Nephron progenitor cell (in vitro differentiated cells): ENCODE results near the gene MAST2.

Experiments used
- DNase-seq: peaks from one replicate; pipeline ENCODE4 v3.0.0; 2021
- H3K27ac Mint-ChIP-seq: 2 replicates; pipeline ENCODE4 v1.8.0; 2021; ENCODE audit warnings: mild to moderate bottlenecking, moderate library complexity, mixed read lengths
- H3K27me3 Mint-ChIP-seq: 2 replicates; pipeline ENCODE4 v1.8.0; 2021; ENCODE audit warnings: mild to moderate bottlenecking, low read depth, mixed read lengths; ENCODE audit not compliant: poor library complexity
- H3K36me3 Mint-ChIP-seq: 2 replicates; pipeline ENCODE4 v1.8.0; 2021; ENCODE audit warnings: low read depth, mixed read lengths
- H3K4me1 Mint-ChIP-seq: 2 replicates; pipeline ENCODE4 v1.8.0; 2021; ENCODE audit warnings: mixed read lengths
- H3K4me3 Mint-ChIP-seq: 2 replicates; pipeline ENCODE4 v1.8.0; 2021; ENCODE audit warnings: mild to moderate bottlenecking, moderate library complexity, mixed read lengths
- H3K9me3 Mint-ChIP-seq: 2 replicates; pipeline ENCODE4 v1.8.0; 2021; ENCODE audit warnings: mild to moderate bottlenecking, moderate library complexity, mixed read lengths
- TF ChIP-seq, protein P1 (sequence below): fragments of 200-600 bp; sonication (generic); IDR thresholded peaks from 2 replicates; pipeline ENCODE4 v1.5.0; 2021; ENCODE audit warnings: antibody characterized with exemption

MAST2 gene

DNA sequence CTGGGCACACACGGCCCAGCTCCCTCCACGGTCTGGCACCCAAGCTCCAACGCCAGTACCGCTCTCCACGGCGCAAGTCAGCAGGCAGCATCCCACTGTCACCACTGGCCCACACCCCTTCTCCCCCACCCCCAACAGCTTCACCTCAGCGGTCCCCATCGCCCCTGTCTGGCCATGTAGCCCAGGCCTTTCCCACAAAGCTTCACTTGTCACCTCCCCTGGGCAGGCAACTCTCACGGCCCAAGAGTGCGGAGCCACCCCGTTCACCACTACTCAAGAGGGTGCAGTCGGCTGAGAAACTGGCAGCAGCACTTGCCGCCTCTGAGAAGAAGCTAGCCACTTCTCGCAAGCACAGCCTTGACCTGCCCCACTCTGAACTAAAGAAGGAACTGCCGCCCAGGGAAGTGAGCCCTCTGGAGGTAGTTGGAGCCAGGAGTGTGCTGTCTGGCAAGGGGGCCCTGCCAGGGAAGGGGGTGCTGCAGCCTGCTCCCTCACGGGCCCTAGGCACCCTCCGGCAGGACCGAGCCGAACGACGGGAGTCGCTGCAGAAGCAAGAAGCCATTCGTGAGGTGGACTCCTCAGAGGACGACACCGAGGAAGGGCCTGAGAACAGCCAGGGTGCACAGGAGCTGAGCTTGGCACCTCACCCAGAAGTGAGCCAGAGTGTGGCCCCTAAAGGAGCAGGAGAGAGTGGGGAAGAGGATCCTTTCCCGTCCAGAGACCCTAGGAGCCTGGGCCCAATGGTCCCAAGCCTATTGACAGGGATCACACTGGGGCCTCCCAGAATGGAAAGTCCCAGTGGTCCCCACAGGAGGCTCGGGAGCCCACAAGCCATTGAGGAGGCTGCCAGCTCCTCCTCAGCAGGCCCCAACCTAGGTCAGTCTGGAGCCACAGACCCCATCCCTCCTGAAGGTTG, 231.4 kb downstream of the MAST2 start:
- Mint-ChIP-seq H3K27ac (peak overlapping the region; percentile 82), H3K9me3 (no peaks in the 10 kb centered on the region), H3K36me3 (peaks cover 16% of the 10 kb centered on the region), H3K4me3 (no peak overlapping the region), H3K27me3 (no peaks in the 10 kb centered on the region), H3K4me1 (peaks cover 11% of the 10 kb centered on the region)
- TF ChIP-seq, protein P1, sequence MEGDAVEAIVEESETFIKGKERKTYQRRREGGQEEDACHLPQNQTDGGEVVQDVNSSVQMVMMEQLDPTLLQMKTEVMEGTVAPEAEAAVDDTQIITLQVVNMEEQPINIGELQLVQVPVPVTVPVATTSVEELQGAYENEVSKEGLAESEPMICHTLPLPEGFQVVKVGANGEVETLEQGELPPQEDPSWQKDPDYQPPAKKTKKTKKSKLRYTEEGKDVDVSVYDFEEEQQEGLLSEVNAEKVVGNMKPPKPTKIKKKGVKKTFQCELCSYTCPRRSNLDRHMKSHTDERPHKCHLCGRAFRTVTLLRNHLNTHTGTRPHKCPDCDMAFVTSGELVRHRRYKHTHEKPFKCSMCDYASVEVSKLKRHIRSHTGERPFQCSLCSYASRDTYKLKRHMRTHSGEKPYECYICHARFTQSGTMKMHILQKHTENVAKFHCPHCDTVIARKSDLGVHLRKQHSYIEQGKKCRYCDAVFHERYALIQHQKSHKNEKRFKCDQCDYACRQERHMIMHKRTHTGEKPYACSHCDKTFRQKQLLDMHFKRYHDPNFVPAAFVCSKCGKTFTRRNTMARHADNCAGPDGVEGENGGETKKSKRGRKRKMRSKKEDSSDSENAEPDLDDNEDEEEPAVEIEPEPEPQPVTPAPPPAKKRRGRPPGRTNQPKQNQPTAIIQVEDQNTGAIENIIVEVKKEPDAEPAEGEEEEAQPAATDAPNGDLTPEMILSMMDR, result no peak
- DNase-seq, result no peak

DNA sequence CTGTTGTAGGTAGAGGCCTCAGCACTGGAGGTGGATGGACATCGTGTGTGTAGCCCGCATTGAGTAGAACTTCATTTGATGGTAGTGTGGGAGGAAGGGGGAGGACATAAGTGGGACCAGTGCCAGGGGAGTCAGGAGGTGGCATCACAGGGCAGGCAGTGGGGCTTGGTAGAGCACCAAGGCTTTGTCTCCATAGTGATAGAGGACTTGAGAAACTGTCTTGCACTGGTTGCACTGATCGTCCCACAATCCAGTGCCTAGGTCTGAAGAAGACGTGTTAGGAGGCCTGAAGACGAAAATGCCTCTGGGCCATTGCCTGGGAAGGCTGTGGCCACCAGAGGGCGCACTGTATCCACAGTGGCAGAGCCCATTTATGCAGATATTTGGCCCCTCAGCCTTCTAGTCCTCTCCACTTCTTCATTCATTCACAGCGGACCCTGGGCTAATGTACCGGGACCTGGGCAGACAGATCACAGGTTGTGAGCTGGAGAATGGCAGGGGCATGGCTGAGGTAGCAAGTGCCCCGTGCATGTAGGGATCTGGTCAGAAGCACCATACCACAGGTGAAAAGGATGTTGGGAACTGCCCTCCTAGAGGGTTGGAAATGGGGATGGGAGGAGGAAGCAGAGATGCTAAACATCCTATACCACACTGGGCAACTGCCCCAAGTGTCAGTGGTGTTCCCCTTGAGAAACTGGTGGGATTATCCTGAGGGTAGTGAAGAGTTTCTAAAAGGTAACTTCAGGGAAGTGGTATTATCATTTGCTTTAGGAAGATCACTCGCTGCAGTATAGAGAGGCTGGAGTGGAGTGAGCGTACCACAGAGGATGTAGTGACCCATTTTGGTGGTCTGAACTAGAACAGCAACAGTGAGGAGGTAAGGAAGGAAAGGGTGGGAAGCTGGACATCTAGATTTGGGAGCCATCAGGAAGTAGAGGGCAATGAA, 233.8 kb downstream of the MAST2 start:
- TF ChIP-seq, protein P1, result peak; percentile 98
- DNase-seq, result peak; percentile 89
- Mint-ChIP-seq H3K36me3 (peaks cover 17% of the 10 kb centered on the region), H3K4me3 (no peak overlapping the region), H3K27ac (no peak overlapping the region), H3K9me3 (no peaks in the 10 kb centered on the region), H3K4me1 (peaks cover 11% of the 10 kb centered on the region), H3K27me3 (no peaks in the 10 kb centered on the region)

DNA sequence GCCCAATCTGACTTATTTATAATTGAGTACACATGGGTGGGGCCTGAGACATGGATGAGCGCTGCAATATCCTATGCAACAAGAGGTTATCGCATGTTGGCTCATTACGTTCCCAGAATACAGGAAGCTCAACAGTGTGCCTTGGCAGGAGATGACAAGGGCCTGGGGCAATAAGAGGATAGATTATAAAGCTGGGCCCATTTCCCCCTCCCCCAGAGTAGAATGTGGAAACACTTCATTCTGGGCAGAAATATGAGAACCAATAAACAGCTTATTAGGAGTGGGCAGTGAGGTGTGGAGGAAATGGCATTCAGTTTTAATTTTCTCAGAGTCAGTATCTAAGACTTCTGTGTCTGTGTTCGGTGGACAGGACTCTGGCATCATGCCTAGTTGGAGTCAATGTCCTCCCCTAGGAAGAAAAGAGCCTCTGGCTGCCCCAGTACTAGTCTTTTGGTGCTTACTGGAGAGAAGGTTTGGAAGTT, 236.2 kb downstream of the MAST2 start:
- peaks cover 32% of the 10 kb centered on the region for H3K36me3 Mint-ChIP-seq
- H3K9me3 Mint-ChIP-seq, result no peaks in the 10 kb centered on the region
- peak overlapping the region; percentile 16 for H3K27ac Mint-ChIP-seq
- H3K27me3 Mint-ChIP-seq, result no peaks in the 10 kb centered on the region
- no peak for DNase-seq
- H3K4me1 Mint-ChIP-seq, result peaks cover 8% of the 10 kb centered on the region
- no peak overlapping the region for H3K4me3 Mint-ChIP-seq
- TF ChIP-seq, protein P1, result no peak

DNA sequence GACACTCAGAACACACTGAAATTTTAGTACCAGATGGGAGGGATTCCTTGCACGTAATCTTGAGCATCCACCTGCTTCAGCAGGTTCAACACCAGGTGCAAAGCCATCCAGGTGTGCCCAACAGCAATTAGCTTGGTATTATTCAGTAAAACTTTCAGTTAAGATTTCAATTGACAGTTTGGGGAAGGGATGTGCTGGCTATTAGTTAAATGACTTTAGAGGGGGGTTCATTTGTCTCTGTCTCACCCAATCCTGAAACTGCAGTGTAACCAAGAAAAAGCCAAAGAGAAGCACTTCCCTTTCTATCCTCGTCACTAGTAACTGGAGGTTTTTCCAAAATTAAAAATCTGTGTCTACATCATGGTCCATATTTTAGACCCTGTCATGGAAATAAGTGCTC, 238.1 kb downstream of the MAST2 start:
- Mint-ChIP-seq H3K36me3 (peaks cover 51% of the 10 kb centered on the region), H3K9me3 (no peaks in the 10 kb centered on the region), H3K27me3 (no peaks in the 10 kb centered on the region), H3K4me3 (no peak overlapping the region), H3K4me1 (peaks cover 8% of the 10 kb centered on the region), H3K27ac (no peak overlapping the region)
- DNase-seq, result no peak
- TF ChIP-seq, protein P1, result no peak

DNA sequence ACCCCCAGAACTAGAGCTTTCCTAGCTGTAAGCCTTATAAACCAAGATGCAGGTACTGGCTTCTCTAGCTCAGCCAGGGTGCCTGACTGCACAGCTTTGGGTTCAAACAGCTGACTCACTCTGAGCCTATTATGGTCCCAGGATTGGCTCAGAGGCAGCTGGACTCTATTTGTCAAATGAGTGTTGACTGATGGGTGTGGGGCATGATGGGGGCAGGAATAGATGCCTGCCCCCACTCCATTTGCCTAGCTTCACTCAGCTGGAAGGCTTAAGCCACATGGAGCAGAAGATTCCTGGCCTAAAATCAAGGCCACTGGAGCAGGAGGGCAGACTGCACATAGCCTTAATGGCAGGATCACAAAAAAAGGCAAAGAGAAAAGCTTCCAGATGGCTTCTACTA, 238.6 kb downstream of the MAST2 start:
- peaks cover 52% of the 10 kb centered on the region for H3K36me3 Mint-ChIP-seq
- H3K4me3 Mint-ChIP-seq, result no peak overlapping the region
- peak overlapping the region; percentile 69 for H3K27ac Mint-ChIP-seq
- TF ChIP-seq, protein P1, result no peak
- peaks cover 8% of the 10 kb centered on the region for H3K4me1 Mint-ChIP-seq
- no peaks in the 10 kb centered on the region for H3K27me3 Mint-ChIP-seq
- no peaks in the 10 kb centered on the region for H3K9me3 Mint-ChIP-seq
- DNase-seq, result no peak
